ENCODE data around the gene SMCP. TPM values are rescaled to one million over a fixed set of nuclear protein-coding genes. Genes with fewer than 3 reads are reported as not detected.

The SMCP gene
- total RNA-seq, 4 donors from 2014 or later: not detected

GRCh38 chr1:152859696-152860095 lies 18.4 kb upstream of the SMCP start, which contains the start of gene LCE7A:
LCE7A (plus strand) TSS chr1:152859996; CDS start chr1:152860698, 702 bp downstream.
- no peak for DNase-seq (ENCODE audit: low spot score in 2 of 2)
- Histone ChIP-seq H3K36me3 (no peaks in the 10 kb centered on the region), H3K4me1 (peaks cover 6% of the 10 kb centered on the region), H3K27me3 (no peaks in the 10 kb centered on the region), H3K27ac (no peak within 1 kb of the TSS), H3K9me3 (no peaks in the 10 kb centered on the region), H3K4me3 (no peak within 1 kb of the TSS)
- 98% methylated on average over 3 of the region's 3 CpGs for WGBS
- TF ChIP-seq POLR2A (IDR thresholded peaks at IDR 0.05) (no peak), EP300 (IDR thresholded peaks at IDR 0.05) (no peak), CTCF (IDR thresholded peaks at IDR 0.05) (no peak), POLR2AphosphoS5 (IDR thresholded peaks at IDR 0.05) (no peak)

- 80% methylated on average over 3 of the region's 3 CpGs for WGBS
- no peak for DNase-seq (ENCODE audit: low spot score in 2 of 2)
- TF ChIP-seq EP300 (IDR thresholded peaks at IDR 0.05) (no peak), POLR2AphosphoS5 (IDR thresholded peaks at IDR 0.05) (no peak), CTCF (IDR thresholded peaks at IDR 0.05) (no peak), POLR2A (IDR thresholded peaks at IDR 0.05) (no peak)
- Histone ChIP-seq H3K4me3 (no peak overlapping the region), H3K27ac (no peak overlapping the region), H3K4me1 (peaks cover 6% of the 10 kb centered on the region), H3K36me3 (no peaks in the 10 kb centered on the region), H3K27me3 (no peaks in the 10 kb centered on the region), H3K9me3 (no peaks in the 10 kb centered on the region)
Measured at GRCh38 chr1:152860129-152860528, 18.0 kb upstream of the SMCP start.

GRCh38 chr1:152861374-152861773 lies 16.7 kb upstream of the SMCP start:
- Histone ChIP-seq H3K27ac (no peak overlapping the region), H3K9me3 (no peaks in the 10 kb centered on the region), H3K36me3 (no peaks in the 10 kb centered on the region), H3K27me3 (no peaks in the 10 kb centered on the region), H3K4me1 (peaks cover 6% of the 10 kb centered on the region), H3K4me3 (no peak overlapping the region)
- TF ChIP-seq POLR2AphosphoS5 (IDR thresholded peaks at IDR 0.05) (no peak), POLR2A (IDR thresholded peaks at IDR 0.05) (no peak), EP300 (IDR thresholded peaks at IDR 0.05) (no peak), CTCF (IDR thresholded peaks at IDR 0.05) (no peak)
- 89% methylated on average over 4 of the region's 4 CpGs for WGBS
- no peak for DNase-seq (ENCODE audit: low spot score in 2 of 2)

GRCh38 chr1:152864443-152864842 lies 13.7 kb upstream of the SMCP start:
- TF ChIP-seq EP300 (IDR thresholded peaks at IDR 0.05) (no peak), POLR2AphosphoS5 (IDR thresholded peaks at IDR 0.05) (no peak), CTCF (IDR thresholded peaks at IDR 0.05) (no peak), POLR2A (IDR thresholded peaks at IDR 0.05) (no peak)
- no peak for DNase-seq (ENCODE audit: low spot score in 2 of 2)
- H3K4me1 ChIP-seq: no peaks in the 10 kb centered on the region
- H3K4me3 ChIP-seq: no peak overlapping the region
- no peaks in the 10 kb centered on the region for H3K9me3 ChIP-seq
- no peaks in the 10 kb centered on the region for H3K36me3 ChIP-seq
- no peaks in the 10 kb centered on the region for H3K27me3 ChIP-seq
- H3K27ac ChIP-seq: no peak overlapping the region

- H3K27me3 ChIP-seq: no peaks in the 10 kb centered on the region
- no peaks in the 10 kb centered on the region for H3K9me3 ChIP-seq
- no peak overlapping the region for H3K27ac ChIP-seq
- TF ChIP-seq CTCF (IDR thresholded peaks at IDR 0.05) (no peak), POLR2A (IDR thresholded peaks at IDR 0.05) (no peak), EP300 (IDR thresholded peaks at IDR 0.05) (no peak)
- WGBS: 90% methylated on average over 2 of the region's 2 CpGs
- no peak for DNase-seq (ENCODE audit: low spot score in 2 of 2)
- no peaks in the 10 kb centered on the region for H3K36me3 ChIP-seq
- no peaks in the 10 kb centered on the region for H3K4me1 ChIP-seq
- H3K4me3 ChIP-seq: no peak overlapping the region
Measured at GRCh38 chr1:152866321-152866720, 11.8 kb upstream of the SMCP start.
